ENCODE results near the gene PRRC2A. TPM values are rescaled to one million over a fixed set of nuclear protein-coding genes. Genes with fewer than 3 reads are reported as not detected.

The PRRC2A gene
- total RNA-seq, 6 experiments from 2014 or later, result 216 to 259 (median 231) TPM

DNA sequence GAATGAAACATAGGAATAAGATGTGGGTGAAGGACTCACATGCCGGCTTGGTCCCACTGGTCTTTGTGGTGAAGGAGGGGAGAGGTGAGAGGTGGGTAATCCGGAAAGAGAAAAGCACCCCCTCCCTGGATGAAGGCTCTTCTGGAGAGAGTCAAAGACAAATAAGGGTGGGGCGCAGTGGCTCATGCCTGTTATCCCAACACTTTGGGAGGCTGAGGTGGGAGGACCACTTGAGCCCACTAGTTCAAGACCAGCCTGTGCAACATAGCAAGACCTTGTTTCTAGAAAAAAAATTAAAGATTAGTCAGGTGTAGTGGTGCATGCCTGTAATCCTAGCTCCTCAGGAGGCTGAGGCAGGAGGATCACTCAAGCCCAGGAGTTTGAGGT, 41.4 kb upstream of the PRRC2A start:
- DNase-seq, result no peak
- Mint-ChIP-seq H3K36me3 (ENCODE audit: low read depth) (no peaks in the 10 kb centered on the region), H3K4me1 (ENCODE audit: low read depth) (peaks cover 30% of the 10 kb centered on the region), H3K27me3 (ENCODE audit: insufficient read depth) (peaks cover 3% of the 10 kb centered on the region; the same call in 1 of the 2 replicates), H3K9me3 (no peaks in the 10 kb centered on the region), H3K27ac (no peak overlapping the region), H3K4me3 (no peak overlapping the region)
- TF ChIP-seq, protein P1, sequence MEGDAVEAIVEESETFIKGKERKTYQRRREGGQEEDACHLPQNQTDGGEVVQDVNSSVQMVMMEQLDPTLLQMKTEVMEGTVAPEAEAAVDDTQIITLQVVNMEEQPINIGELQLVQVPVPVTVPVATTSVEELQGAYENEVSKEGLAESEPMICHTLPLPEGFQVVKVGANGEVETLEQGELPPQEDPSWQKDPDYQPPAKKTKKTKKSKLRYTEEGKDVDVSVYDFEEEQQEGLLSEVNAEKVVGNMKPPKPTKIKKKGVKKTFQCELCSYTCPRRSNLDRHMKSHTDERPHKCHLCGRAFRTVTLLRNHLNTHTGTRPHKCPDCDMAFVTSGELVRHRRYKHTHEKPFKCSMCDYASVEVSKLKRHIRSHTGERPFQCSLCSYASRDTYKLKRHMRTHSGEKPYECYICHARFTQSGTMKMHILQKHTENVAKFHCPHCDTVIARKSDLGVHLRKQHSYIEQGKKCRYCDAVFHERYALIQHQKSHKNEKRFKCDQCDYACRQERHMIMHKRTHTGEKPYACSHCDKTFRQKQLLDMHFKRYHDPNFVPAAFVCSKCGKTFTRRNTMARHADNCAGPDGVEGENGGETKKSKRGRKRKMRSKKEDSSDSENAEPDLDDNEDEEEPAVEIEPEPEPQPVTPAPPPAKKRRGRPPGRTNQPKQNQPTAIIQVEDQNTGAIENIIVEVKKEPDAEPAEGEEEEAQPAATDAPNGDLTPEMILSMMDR (IDR thresholded peaks at IDR 0.05), result no peak

GRCh38 chr6:31579546-31580437, 40.7 kb upstream of the PRRC2A start:
- Mint-ChIP-seq H3K27ac (no peak overlapping the region), H3K27me3 (ENCODE audit: insufficient read depth) (peaks cover 3% of the 10 kb centered on the region; the same call in 1 of the 2 replicates), H3K4me3 (peak overlapping the region; percentile 98), H3K9me3 (no peaks in the 10 kb centered on the region), H3K4me1 (ENCODE audit: low read depth) (peaks cover 27% of the 10 kb centered on the region), H3K36me3 (ENCODE audit: low read depth) (no peaks in the 10 kb centered on the region)
- TF ChIP-seq, protein P1 (IDR thresholded peaks at IDR 0.05), result no peak
- DNase-seq, result no peak

DNA sequence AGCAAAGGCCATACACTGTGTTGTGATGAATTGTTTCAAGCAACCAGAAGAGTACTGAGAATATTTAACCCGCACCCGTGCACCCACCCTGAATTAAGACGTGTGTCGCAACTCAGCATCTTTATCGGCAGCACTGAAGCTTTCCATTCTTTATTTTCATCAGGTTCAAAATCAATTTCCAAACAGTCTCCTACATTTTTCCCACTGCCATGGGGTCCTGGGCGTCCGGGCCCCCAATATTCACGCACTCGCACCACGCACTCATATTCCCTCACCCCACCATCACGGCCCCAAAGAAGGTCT, 40.1 kb upstream of the PRRC2A start:
- peaks cover 22% of the 10 kb centered on the region for H3K4me1 Mint-ChIP-seq (ENCODE audit: low read depth)
- no peaks in the 10 kb centered on the region for H3K36me3 Mint-ChIP-seq (ENCODE audit: low read depth)
- H3K9me3 Mint-ChIP-seq, result no peaks in the 10 kb centered on the region
- no peak for DNase-seq
- H3K4me3 Mint-ChIP-seq, result peak overlapping the region; percentile 98
- H3K27me3 Mint-ChIP-seq (ENCODE audit: insufficient read depth), result peaks cover 3% of the 10 kb centered on the region; the same call in 1 of the 2 replicates
- TF ChIP-seq, protein P1 (IDR thresholded peaks at IDR 0.05), result no peak
- H3K27ac Mint-ChIP-seq, result peak overlapping the region; percentile 19; the same call in 1 of the 2 replicates

DNA sequence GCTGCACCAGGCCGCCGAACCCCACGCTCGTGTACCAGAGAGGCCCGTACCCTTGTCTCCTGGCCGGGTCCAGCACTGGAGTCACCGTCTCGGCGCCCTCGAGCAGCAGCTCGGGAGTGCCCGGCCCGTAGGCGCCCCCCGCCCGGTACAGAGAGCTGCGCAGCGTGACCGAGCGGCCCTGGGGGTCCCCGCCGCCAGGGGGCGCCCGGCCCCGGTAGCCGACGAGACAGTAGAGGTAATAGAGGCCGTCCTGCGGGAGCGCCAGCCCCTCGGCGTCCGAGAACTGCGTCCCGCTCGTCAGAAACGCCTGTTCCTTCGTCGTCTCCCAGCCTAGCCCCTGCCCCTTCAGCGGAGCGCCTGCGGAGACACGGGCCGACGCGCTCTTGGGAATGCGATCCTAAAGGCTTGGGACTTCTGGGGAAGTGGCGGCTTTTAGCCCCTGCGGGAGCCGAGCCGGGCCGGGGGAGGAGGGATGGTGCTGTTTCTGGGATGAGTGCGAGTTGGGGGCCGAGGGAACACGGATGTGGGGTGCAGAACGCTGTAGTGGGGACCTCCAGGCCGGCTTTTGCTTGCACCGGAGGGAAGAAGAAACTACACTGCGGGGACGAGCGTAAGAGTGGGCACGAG, 39.6 kb upstream of the PRRC2A start:
- peak; percentile 60 for DNase-seq
- H3K36me3 Mint-ChIP-seq (ENCODE audit: low read depth), result no peaks in the 10 kb centered on the region
- H3K9me3 Mint-ChIP-seq, result no peaks in the 10 kb centered on the region
- H3K27ac Mint-ChIP-seq, result peak overlapping the region; percentile 80
- TF ChIP-seq, protein P1 (IDR thresholded peaks at IDR 0.05), result peak; percentile 99
- H3K27me3 Mint-ChIP-seq (ENCODE audit: insufficient read depth), result peaks cover 3% of the 10 kb centered on the region; the same call in 1 of the 2 replicates
- peaks cover 22% of the 10 kb centered on the region for H3K4me1 Mint-ChIP-seq (ENCODE audit: low read depth)
- peak overlapping the region; percentile 98 for H3K4me3 Mint-ChIP-seq

DNA sequence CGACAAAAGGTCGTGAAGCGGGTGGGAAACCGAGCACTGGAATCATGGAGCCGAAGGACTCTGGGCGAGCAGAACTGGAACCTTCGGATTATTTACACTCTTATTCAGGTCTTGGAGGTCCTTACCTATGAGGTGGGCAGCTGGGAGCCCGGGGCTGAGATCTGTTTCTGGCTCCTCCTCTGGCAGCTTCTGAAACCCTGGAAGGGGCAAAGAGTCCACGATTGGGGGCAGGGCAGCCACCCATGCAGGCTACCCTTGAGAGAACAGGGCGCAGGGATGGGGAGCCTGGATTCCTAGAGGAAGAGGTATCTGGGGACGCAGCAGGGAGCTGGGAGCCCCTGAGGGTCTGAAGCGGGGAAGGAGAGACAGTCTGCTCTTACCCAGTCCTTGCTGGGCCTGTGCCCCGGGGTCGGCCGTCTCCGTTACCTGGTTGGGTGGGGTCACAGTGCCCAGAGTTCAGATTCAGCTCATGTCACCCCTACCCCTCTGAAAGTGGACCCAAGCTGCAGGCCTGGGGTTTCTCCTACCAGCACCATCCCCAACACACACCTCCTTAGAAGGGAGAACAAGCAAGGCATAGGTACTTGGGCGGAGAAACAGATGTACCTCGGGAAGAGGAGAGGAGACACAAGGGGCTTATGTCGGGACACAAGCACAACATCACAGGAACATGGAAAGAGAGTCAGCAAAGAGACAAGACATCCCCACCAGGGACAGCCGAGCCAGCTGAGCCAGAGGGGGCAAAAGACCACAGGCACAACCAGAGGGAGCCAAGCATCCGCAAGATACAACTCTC, 38.9 kb upstream of the PRRC2A start:
- peak overlapping the region; percentile 98 for H3K4me3 Mint-ChIP-seq
- no peaks in the 10 kb centered on the region for H3K36me3 Mint-ChIP-seq (ENCODE audit: low read depth)
- no peaks in the 10 kb centered on the region; the same call in 1 of the 2 replicates for H3K27me3 Mint-ChIP-seq (ENCODE audit: insufficient read depth)
- TF ChIP-seq, protein P1 (IDR thresholded peaks at IDR 0.05), result no peak
- H3K4me1 Mint-ChIP-seq (ENCODE audit: low read depth), result peaks cover 18% of the 10 kb centered on the region
- peak overlapping the region; percentile 80 for H3K27ac Mint-ChIP-seq
- H3K9me3 Mint-ChIP-seq, result no peaks in the 10 kb centered on the region
- DNase-seq, result no peak
